ENCODE data around the gene HSPE1.
"Not testable (repeated sequence)": the region's sequence is repeated elsewhere in the genome, so short reads cannot be mapped to it uniquely, and the experiment has no call there.

Gene HSPE1

DNA sequence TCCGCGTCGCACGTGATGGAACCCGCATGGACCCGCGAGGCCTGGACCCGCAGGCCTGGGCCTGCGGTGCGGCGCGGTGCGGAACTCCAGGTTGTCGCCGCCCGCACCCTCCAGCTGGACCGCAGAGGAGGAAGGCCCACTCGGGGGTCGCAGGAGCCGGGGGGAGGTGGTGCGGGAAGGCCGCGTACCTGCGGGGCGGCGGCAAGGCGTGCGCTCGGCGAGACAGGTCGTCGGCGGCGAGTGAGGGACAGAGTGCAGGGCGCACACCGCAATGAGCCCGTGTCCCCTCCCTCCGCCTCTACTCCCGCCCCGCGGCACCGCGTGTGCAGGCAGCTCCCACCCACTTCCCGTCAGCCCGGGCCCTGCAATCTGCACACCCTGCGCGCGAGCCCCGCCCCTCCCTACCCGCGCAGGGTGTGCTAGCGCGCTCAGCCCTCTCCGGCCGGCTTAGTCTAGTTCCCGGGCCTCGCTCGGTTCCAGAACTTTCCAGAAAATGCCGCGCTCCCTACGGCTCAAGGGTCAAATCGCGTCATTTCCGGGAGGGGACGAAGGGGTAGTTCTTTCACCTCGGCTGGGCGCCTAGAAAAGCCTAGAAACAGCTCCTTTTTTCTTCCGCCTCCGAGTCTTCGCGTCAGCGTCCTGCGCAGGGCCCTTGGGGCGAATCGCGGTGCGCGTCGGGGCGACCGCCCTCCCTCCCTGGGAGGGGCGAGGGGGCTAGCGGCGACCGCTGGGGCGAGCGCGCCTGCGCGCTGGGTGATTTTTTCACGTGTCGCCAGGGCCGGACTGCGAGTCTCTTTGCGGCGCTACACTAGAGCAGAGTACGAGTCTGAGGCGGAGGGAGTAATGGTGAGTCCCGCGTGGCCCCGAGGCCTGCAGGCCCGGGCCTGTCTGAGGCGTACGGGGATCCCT lies at the start of gene HSPE1, which contains the start of gene HSPD1:
TSS of gene HSPE1 (plus strand) at position 786 of the 909 bp plus-strand sequence. CDS start at position 844, 58 bp downstream.
TSS of gene HSPD1 (minus strand) at position 247 of the 909 bp plus-strand sequence. CDS start 992 bp downstream, outside the sequence.
- Histone ChIP-seq H3K27ac (ENCODE audit: low read length) (peak within 1 kb of the TSS; percentile 65), H3K36me3 (ENCODE audit: control insufficient read depth, low read depth, low read length) (peaks cover 72% of the 10 kb centered on the region), H3K9me3 (ENCODE audit: control insufficient read depth, low read depth, low read length) (no peaks in the 10 kb centered on the region), H3K9ac (ENCODE audit: low read length) (peak within 1 kb of the TSS; percentile 88), H3K27me3 (ENCODE audit: control insufficient read depth, insufficient read depth, low read length) (no peaks in the 10 kb centered on the region), H3K4me1 (ENCODE audit: control insufficient read depth, low read depth, low read length) (peaks cover 27% of the 10 kb centered on the region), H3K4me3 (ENCODE audit: low read length) (peak within 1 kb of the TSS; percentile 92)

DNA sequence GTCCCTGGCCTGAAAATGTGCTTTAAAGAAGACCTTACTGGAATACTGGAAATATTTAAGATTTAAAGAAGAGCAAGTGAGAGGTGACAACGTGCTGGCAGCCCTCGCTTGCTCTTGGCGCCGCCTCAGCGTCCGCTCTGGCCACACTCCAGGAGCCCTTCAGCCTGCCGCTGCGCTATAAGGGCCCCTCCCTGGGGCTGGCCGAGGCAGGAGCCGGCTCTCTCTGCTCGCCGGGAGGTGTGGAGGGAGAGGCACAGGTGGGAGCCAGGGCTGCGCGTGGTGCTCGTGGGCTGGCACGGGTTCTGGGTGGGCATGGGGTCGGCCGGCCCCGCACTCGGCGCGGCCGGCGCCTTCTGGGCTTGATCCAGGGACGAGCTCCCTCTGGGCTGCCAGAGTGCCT lies 49.7 kb upstream of the HSPE1 start:
- Histone ChIP-seq H3K9me3 (ENCODE audit: control insufficient read depth, low read depth, low read length) (no peaks in the 10 kb centered on the region), H3K9ac (ENCODE audit: low read length) (no peak overlapping the region), H3K36me3 (ENCODE audit: control insufficient read depth, low read depth, low read length) (no peaks in the 10 kb centered on the region), H3K4me3 (ENCODE audit: low read length) (no peak overlapping the region), H3K27me3 (ENCODE audit: control insufficient read depth, insufficient read depth, low read length) (no peaks in the 10 kb centered on the region), H3K27ac (ENCODE audit: low read length) (no peak overlapping the region), H3K4me1 (ENCODE audit: control insufficient read depth, low read depth, low read length) (peaks cover 9% of the 10 kb centered on the region)

DNA sequence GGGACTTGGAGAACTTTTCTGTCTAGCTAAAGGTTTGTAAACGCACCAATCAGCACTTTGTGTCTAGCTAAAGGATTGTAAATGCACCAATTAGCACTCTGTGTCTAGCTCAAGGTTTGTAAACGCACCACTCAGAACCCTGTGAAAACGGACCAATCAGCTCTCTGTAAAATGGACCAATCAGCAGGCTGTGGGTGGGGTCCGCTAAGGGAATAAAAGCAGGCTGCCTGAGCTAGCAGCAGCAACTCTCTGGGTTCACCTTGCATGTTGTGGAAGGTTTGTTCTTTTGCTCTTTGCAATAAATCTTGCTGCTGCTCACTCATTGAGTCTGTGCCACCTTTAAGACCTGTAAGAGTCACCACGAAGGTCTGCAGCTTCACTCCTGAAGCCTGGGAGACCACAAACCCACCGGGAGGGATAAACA lies 49.2 kb upstream of the HSPE1 start:
- not testable (repeated sequence) for H3K9me3 ChIP-seq (ENCODE audit: control insufficient read depth, low read depth, low read length); H3K36me3 ChIP-seq (ENCODE audit: control insufficient read depth, low read depth, low read length); H3K4me1 ChIP-seq (ENCODE audit: control insufficient read depth, low read depth, low read length); H3K27me3 ChIP-seq (ENCODE audit: control insufficient read depth, insufficient read depth, low read length); H3K4me3 ChIP-seq (ENCODE audit: low read length); H3K9ac ChIP-seq (ENCODE audit: low read length); H3K27ac ChIP-seq (ENCODE audit: low read length)

DNA sequence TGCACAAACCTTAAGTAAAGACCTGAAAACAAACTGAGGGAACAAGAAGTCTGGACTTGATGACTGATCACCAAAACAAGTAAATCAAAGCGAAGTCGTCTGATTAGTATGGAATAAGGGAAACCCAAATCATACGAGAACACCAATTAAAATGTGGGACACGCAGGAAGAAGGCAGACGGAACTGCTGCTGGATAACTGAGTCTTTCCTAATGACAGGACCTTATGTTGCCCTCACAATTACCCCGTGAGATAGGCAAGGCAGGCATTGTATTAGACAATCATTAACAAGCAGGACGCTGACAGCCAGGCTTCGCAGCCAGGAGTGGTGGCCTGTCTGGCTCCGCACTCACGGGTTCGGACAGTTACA lies 47.4 kb upstream of the HSPE1 start:
- Histone ChIP-seq H3K27ac (ENCODE audit: low read length) (no peak overlapping the region), H3K4me3 (ENCODE audit: low read length) (peak overlapping the region; percentile 92)

DNA sequence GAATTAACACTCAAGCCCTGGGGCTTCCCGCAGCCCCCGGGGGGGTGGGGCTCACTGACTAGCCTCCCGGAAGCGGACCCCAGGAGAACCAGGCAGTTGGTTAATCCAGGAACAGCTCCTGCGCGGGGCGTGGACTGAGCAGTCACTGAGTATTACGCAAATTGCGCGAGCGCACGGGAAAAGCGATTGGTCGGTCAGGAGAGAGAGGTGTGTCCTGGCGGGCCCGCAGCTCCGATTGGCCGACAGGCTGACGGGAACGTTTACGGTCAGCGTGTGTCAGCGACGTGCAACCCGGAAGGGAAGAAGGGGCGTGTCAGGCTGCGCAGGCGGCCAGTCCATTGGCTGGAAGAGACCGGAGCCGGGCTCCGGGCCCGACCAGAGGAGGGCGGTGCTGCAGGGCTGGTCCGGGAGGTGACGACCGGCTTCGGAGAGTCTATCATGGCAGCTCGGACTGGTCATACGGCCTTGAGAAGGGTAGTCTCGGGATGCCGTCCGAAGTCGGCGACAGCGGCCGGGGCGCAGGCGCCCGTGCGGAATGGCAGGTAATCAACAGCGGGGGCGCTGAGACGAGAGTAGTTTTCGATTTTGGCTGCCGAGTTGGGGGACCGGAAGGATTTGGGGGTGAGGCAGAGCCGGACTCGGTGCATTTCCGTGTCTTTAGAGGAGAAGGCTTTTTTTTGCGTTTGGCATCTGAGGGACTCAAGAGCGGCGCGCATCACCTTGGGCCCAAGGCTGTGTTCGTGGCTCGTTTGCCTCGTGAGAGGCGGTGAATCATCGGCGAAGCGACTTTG lies 46.9 kb upstream of the HSPE1 start, which contains the start of gene COQ10B:
TSS of gene COQ10B (plus strand) at position 430 of the 791 bp plus-strand sequence. CDS start at position 439, 9 bp downstream.
- Histone ChIP-seq H3K36me3 (ENCODE audit: control insufficient read depth, low read depth, low read length) (no peaks in the 10 kb centered on the region), H3K27me3 (ENCODE audit: control insufficient read depth, insufficient read depth, low read length) (no peaks in the 10 kb centered on the region), H3K9me3 (ENCODE audit: control insufficient read depth, low read depth, low read length) (no peaks in the 10 kb centered on the region), H3K9ac (ENCODE audit: low read length) (peak within 1 kb of the TSS; percentile 85), H3K4me3 (ENCODE audit: low read length) (peak within 1 kb of the TSS; percentile 92), H3K4me1 (ENCODE audit: control insufficient read depth, low read depth, low read length) (peaks cover 9% of the 10 kb centered on the region), H3K27ac (ENCODE audit: low read length) (peak within 1 kb of the TSS; percentile 78)

More for the DNA sequence above, 47.4 kb upstream of the HSPE1 start:
- no peaks in the 10 kb centered on the region for H3K27me3 ChIP-seq (ENCODE audit: control insufficient read depth, insufficient read depth, low read length)
- no peak overlapping the region for H3K9ac ChIP-seq (ENCODE audit: low read length)
- no peaks in the 10 kb centered on the region for H3K36me3 ChIP-seq (ENCODE audit: control insufficient read depth, low read depth, low read length)
- peaks cover 9% of the 10 kb centered on the region for H3K4me1 ChIP-seq (ENCODE audit: control insufficient read depth, low read depth, low read length)
- no peaks in the 10 kb centered on the region for H3K9me3 ChIP-seq (ENCODE audit: control insufficient read depth, low read depth, low read length)

DNA sequence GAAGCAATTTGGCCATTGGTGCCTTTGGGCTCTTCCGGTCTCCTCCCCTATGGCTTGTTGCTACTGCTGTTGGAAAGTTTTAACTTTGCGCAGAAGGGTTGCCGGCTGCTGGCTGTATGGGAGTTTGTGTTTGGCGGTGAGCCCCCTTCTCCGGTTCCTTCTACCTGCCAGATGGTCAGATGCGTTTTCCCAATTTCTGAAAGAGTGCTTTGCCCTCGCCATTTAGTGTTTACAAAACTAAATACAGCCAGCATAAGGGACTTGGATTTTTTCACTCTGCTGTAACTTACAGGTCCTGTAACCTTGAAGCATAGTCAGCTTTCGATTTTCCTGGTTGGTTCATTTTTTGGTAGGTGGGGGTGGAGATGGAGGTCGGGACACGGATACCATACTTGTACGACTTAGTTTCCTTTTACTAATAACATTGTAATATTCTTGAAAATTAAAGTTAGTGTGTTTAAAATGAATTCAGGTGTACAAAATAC lies 46.2 kb upstream of the HSPE1 start:
- Histone ChIP-seq H3K27me3 (ENCODE audit: control insufficient read depth, insufficient read depth, low read length) (no peaks in the 10 kb centered on the region), H3K4me1 (ENCODE audit: control insufficient read depth, low read depth, low read length) (peaks cover 9% of the 10 kb centered on the region), H3K27ac (ENCODE audit: low read length) (peak overlapping the region; percentile 78), H3K9me3 (ENCODE audit: control insufficient read depth, low read depth, low read length) (no peaks in the 10 kb centered on the region), H3K4me3 (ENCODE audit: low read length) (peak overlapping the region; percentile 92), H3K36me3 (ENCODE audit: control insufficient read depth, low read depth, low read length) (no peaks in the 10 kb centered on the region), H3K9ac (ENCODE audit: low read length) (peak overlapping the region; percentile 85)

DNA sequence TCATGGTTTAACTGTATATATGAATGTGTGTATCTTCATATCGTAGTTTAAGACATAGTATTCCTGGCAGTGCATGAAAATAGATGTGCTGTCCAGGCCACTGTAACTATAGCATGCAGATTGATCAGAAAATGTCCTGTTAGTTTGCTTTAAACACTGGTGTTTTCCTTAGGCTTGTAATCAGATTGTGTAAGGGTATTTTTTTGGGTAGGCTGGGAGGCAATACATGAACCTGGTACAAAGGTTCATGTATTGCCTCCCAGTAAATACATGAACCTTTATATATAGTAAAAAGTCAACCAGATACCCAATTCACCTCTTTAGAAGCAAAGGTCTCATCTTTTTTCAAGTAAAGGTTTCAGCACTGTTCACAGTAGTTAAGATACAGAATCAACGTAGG lies 45.3 kb upstream of the HSPE1 start:
- H3K9ac ChIP-seq (ENCODE audit: low read length): no peak overlapping the region
- no peaks in the 10 kb centered on the region for H3K9me3 ChIP-seq (ENCODE audit: control insufficient read depth, low read depth, low read length)
- peaks cover 9% of the 10 kb centered on the region for H3K4me1 ChIP-seq (ENCODE audit: control insufficient read depth, low read depth, low read length)
- H3K27ac ChIP-seq (ENCODE audit: low read length): no peak overlapping the region
- H3K36me3 ChIP-seq (ENCODE audit: control insufficient read depth, low read depth, low read length): no peaks in the 10 kb centered on the region
- H3K27me3 ChIP-seq (ENCODE audit: control insufficient read depth, insufficient read depth, low read length): no peaks in the 10 kb centered on the region
- peak overlapping the region; percentile 92 for H3K4me3 ChIP-seq (ENCODE audit: low read length)

DNA sequence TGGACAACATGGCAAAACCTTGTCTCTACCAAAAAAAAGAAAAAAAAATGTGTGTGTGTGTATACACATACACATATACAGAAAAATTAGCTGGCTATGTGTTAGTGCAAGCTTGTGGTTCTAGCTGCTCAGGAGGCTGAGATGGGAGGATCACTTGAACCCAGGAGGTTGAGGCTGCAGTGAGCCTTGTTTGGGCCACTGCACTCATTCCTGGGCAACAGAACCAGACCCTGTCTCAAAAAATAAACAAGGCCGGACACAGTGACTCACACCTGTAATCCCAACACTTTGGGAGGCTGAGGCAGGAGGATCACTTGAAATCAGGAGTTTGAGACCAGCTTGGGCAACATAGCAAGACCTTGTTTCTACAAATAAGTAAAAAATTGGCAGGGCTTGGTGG lies 44.8 kb upstream of the HSPE1 start:
- Histone ChIP-seq H3K27me3 (ENCODE audit: control insufficient read depth, insufficient read depth, low read length) (no peaks in the 10 kb centered on the region), H3K9me3 (ENCODE audit: control insufficient read depth, low read depth, low read length) (no peaks in the 10 kb centered on the region), H3K27ac (ENCODE audit: low read length) (no peak overlapping the region), H3K4me3 (ENCODE audit: low read length) (no peak overlapping the region), H3K9ac (ENCODE audit: low read length) (no peak overlapping the region), H3K4me1 (ENCODE audit: control insufficient read depth, low read depth, low read length) (peaks cover 9% of the 10 kb centered on the region), H3K36me3 (ENCODE audit: control insufficient read depth, low read depth, low read length) (peaks cover 2% of the 10 kb centered on the region)

DNA sequence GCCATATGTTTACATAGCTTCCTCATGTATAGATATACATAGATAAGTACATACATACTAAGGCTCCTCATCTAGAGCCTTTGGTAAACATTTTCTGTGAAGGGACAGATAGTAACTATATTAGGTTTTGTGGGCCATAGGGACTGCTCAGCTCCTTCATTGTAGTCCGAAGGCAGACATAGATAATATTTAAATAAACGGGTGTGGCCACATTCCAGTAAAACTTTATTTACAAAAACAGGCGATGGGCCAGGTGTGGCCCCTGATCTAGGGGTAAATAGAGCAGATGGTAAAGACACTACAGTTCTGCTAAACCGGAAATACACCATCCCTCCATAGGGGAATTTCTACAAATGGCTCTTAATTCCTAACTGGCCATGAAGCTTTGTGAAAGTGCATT lies 39.5 kb upstream of the HSPE1 start:
- H3K4me1 ChIP-seq (ENCODE audit: control insufficient read depth, low read depth, low read length): no peaks in the 10 kb centered on the region
- no peak overlapping the region for H3K9ac ChIP-seq (ENCODE audit: low read length)
- H3K36me3 ChIP-seq (ENCODE audit: control insufficient read depth, low read depth, low read length): peaks cover 13% of the 10 kb centered on the region
- H3K4me3 ChIP-seq (ENCODE audit: low read length): no peak overlapping the region
- no peaks in the 10 kb centered on the region for H3K27me3 ChIP-seq (ENCODE audit: control insufficient read depth, insufficient read depth, low read length)
- H3K27ac ChIP-seq (ENCODE audit: low read length): no peak overlapping the region
- H3K9me3 ChIP-seq (ENCODE audit: control insufficient read depth, low read depth, low read length): no peaks in the 10 kb centered on the region

DNA sequence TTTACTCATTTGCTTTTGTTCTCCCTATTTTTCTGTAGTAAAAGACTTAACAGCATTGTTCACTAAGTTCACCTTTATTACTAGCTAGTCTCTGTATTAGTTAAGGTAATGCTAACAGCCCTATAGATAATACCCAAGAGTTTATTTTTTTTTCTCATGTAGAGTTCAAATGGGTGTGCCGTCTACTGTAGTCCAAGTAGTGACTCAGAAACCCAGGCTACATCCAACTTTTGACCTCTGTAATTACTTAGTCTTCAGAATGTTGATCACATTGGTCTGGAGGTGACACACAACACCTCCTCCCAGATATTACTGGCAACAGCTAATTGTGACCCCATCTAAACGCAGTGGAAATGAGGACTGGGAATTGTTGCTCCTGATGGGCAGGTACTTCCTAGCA lies 39.1 kb upstream of the HSPE1 start:
- Histone ChIP-seq H3K9me3 (ENCODE audit: control insufficient read depth, low read depth, low read length) (no peaks in the 10 kb centered on the region), H3K9ac (ENCODE audit: low read length) (no peak overlapping the region), H3K36me3 (ENCODE audit: control insufficient read depth, low read depth, low read length) (peaks cover 13% of the 10 kb centered on the region)

DNA sequence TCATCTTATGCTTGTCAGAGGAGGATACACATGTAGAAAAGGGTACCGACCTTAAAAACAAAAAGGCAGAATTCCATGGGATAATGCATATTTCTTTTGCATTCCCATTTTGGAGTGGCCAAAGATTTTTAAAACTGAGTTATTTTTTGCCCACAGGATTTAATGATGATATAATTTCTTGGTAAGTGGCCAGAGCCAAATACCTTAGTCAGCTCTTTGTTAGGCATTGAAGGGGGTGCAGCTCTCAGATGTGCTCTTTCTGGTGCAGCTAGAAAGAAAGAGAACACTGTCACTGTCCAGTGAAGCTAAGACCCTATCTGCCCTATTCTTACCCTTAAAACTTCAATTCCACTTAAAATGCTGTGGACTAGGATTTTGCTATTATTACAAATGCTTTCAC lies 36.0 kb upstream of the HSPE1 start:
- Histone ChIP-seq H3K4me1 (ENCODE audit: control insufficient read depth, low read depth, low read length) (no peaks in the 10 kb centered on the region), H3K4me3 (ENCODE audit: low read length) (no peak overlapping the region), H3K9ac (ENCODE audit: low read length) (no peak overlapping the region), H3K27ac (ENCODE audit: low read length) (no peak overlapping the region), H3K36me3 (ENCODE audit: control insufficient read depth, low read depth, low read length) (peaks cover 20% of the 10 kb centered on the region), H3K9me3 (ENCODE audit: control insufficient read depth, low read depth, low read length) (no peaks in the 10 kb centered on the region), H3K27me3 (ENCODE audit: control insufficient read depth, insufficient read depth, low read length) (no peaks in the 10 kb centered on the region)

More for the DNA sequence above, 39.1 kb upstream of the HSPE1 start:
- no peaks in the 10 kb centered on the region for H3K27me3 ChIP-seq (ENCODE audit: control insufficient read depth, insufficient read depth, low read length)
- no peak overlapping the region for H3K27ac ChIP-seq (ENCODE audit: low read length)
- no peak overlapping the region for H3K4me3 ChIP-seq (ENCODE audit: low read length)
- H3K4me1 ChIP-seq (ENCODE audit: control insufficient read depth, low read depth, low read length): no peaks in the 10 kb centered on the region

Data from iPS-18a (cell line).